ENCODE data around the gene ALG1. TPM values are rescaled to one million over a fixed set of nuclear protein-coding genes. Genes with fewer than 3 reads are reported as not detected.

ALG1 gene
- polyA plus RNA-seq, 1 experiment: 35.4 TPM

GRCh38 chr16:5036228-5037156 is 35.2 kb upstream of the ALG1 start:
- ChIA-PET POLR2A (no interaction called here), CTCF (interaction anchor here (0.8 to 1.5 kb wide), 2 partner anchors 12 to 22 kb away, joined by 3 read pairs; no protein-coding TSS in a partner anchor)
- TF ChIP-seq CTCF (IDR thresholded peaks at IDR 0.05; ENCODE audit: low read depth, low read length): no peak
- no peak overlapping the region for H3K4me3 ChIP-seq (ENCODE audit: low read depth, low read length)
- H3K9me3 ChIP-seq (ENCODE audit: control insufficient read depth, insufficient read depth, low read length): no peaks in the 10 kb centered on the region
- DNase-seq (ENCODE audit: low read depth, low spot score): no peak
- no peak overlapping the region for H3K27ac ChIP-seq (ENCODE audit: low read depth, low read length)
- peaks cover 2% of the 10 kb centered on the region for H3K27me3 ChIP-seq (ENCODE audit: control insufficient read depth, insufficient read depth, low read length)

GRCh38 chr16:5040451-5040850 is 31.2 kb upstream of the ALG1 start:
- no peak for TF ChIP-seq CTCF (IDR thresholded peaks at IDR 0.05; ENCODE audit: low read depth, low read length)

GRCh38 chr16:5041600-5042133 is 30.0 kb upstream of the ALG1 start:
- Histone ChIP-seq H3K27me3 (ENCODE audit: control insufficient read depth, insufficient read depth, low read length) (peaks cover 5% of the 10 kb centered on the region), H3K9me3 (ENCODE audit: control insufficient read depth, insufficient read depth, low read length) (no peaks in the 10 kb centered on the region), H3K4me3 (ENCODE audit: low read depth, low read length) (no peak overlapping the region), H3K27ac (ENCODE audit: low read depth, low read length) (no peak overlapping the region)
- CTCF ChIA-PET: no interaction called here
- TF ChIP-seq CTCF (IDR thresholded peaks at IDR 0.05; ENCODE audit: low read depth, low read length): no peak
- POLR2A ChIA-PET: no interaction called here
- DNase-seq (ENCODE audit: low read depth, low spot score): no peak

More at GRCh38 chr16:5040451-5040850, 31.2 kb upstream of the ALG1 start:
- no peak for DNase-seq (ENCODE audit: low read depth, low spot score)
- H3K9me3 ChIP-seq (ENCODE audit: control insufficient read depth, insufficient read depth, low read length): no peaks in the 10 kb centered on the region
- POLR2A ChIA-PET: no interaction called here
- peaks cover 5% of the 10 kb centered on the region for H3K27me3 ChIP-seq (ENCODE audit: control insufficient read depth, insufficient read depth, low read length)
- H3K27ac ChIP-seq (ENCODE audit: low read depth, low read length): no peak overlapping the region
- no peak overlapping the region for H3K4me3 ChIP-seq (ENCODE audit: low read depth, low read length)
- CTCF ChIA-PET: no interaction called here

GRCh38 chr16:5042574-5043171 is 29.0 kb upstream of the ALG1 start:
- DNase-seq (ENCODE audit: low read depth, low spot score): no peak
- ChIA-PET CTCF (no interaction called here), POLR2A (no interaction called here)

More at GRCh38 chr16:5042574-5043171, 29.0 kb upstream of the ALG1 start:
- TF ChIP-seq CTCF (IDR thresholded peaks at IDR 0.05; ENCODE audit: low read depth, low read length): no peak
- Histone ChIP-seq H3K4me3 (ENCODE audit: low read depth, low read length) (no peak overlapping the region), H3K27me3 (ENCODE audit: control insufficient read depth, insufficient read depth, low read length) (peaks cover 5% of the 10 kb centered on the region), H3K9me3 (ENCODE audit: control insufficient read depth, insufficient read depth, low read length) (no peaks in the 10 kb centered on the region), H3K27ac (ENCODE audit: low read depth, low read length) (no peak overlapping the region)
